GM12878 (cell line): ENCODE data around the gene CDC6. TPM values are rescaled to one million over a fixed set of nuclear protein-coding genes. Genes with fewer than 3 reads are reported as not detected.

ENCODE experiments used
- ATAC-seq: fragments of 200-7000 bp; cut with Tn5 transposase; 3 replicates; pipeline ENCODE4 v1.9.1; 2020; ENCODE audit warnings: mild to moderate bottlenecking, moderate library complexity
- BruUV-seq: library from RNA; stranded (reverse); fragments of 400-500 nt; replicated peaks from 2 replicates; lab custom pipeline; 2021; lab: Mats Ljungman, UMichigan
- CTCF ChIA-PET: fragments of 300-600 bp; sonication (Branson Sonifier 250); formaldehyde crosslinking; extraction: SDS; loops from one replicate; lab custom pipeline; 2021; ENCODE audit warnings: inconsistent platforms; lab: Yijun Ruan, JAX
- POLR2A ChIA-PET: fragments of 350-600 bp; formaldehyde crosslinking; extraction: SDS; loops from one replicate; lab custom pipeline; 2021; ENCODE audit warnings: inconsistent platforms; lab: Charles Lee
- RAD21 ChIA-PET: fragments of 300-600 bp; sonication (Branson Sonifier 250); formaldehyde crosslinking; loops from one replicate; lab custom pipeline; 2023; ENCODE audit warnings: antibody characterized with exemption; ENCODE audit not compliant: unreplicated experiment; lab: Charles Lee
- SMC1A ChIA-PET: fragments of 300-600 bp; sonication (Branson Sonifier 250); formaldehyde crosslinking; loops from one replicate; lab custom pipeline; 2023; ENCODE audit not compliant: unreplicated experiment, uncharacterized antibody; lab: Charles Lee
- DNase-seq: peaks from one replicate; pipeline ENCODE4 v3.0.0-alpha.2; 2011; ENCODE audit warnings: low read depth, low spot score
- FAIRE-seq: peaks from 3 replicates; lab custom pipeline; 2011; peaks lifted over from hg19 to GRCh38; lab: Jason Lieb, UNC
- H2AFZ ChIP-seq: 2 replicates; pipeline ENCODE4 v1.6.0; 2011; ENCODE audit warnings: low read depth, low read length, control low read depth; ENCODE audit not compliant: control insufficient read depth
- H3K27ac ChIP-seq: 2 replicates; pipeline ENCODE4 v1.5.1; 2011; ENCODE audit warnings: control low read depth; ENCODE audit not compliant: control insufficient read depth, insufficient read depth
- H3K27me3 ChIP-seq, 2 experiments: replicated peaks in 1 of 2; 2 replicates each; pipeline versions ENCODE4 v1.6.0 to v1.6.1; 2011; ENCODE audit warnings: low read length in 1 of 2; ENCODE audit not compliant: control insufficient read depth in 2 of 2, insufficient read depth in 2 of 2
- H3K36me3 ChIP-seq, 2 experiments: 2 replicates each; pipeline ENCODE4 v1.5.1; 2011; ENCODE audit warnings: low read length in 1 of 2; ENCODE audit not compliant: control insufficient read depth in 2 of 2, insufficient read depth in 2 of 2
- H3K4me1 ChIP-seq: 2 replicates; pipeline ENCODE4 v1.6.1; 2011; ENCODE audit warnings: mild to moderate bottlenecking, low read length, moderate library complexity, mixed read lengths; ENCODE audit not compliant: control insufficient read depth, insufficient read depth
- H3K4me2 ChIP-seq: 2 replicates; pipeline ENCODE4 v1.6.0; 2011; ENCODE audit warnings: control low read depth; ENCODE audit not compliant: control insufficient read depth, insufficient read depth
- H3K4me3 ChIP-seq: fragments of 200-600 bp; sonication (generic); 2 replicates; pipeline ENCODE4 v1.5.1; 2016
- H3K79me2 ChIP-seq: 2 replicates; pipeline ENCODE4 v1.6.0; 2011; ENCODE audit warnings: low read length; ENCODE audit not compliant: control insufficient read depth, insufficient read depth
- H3K9ac ChIP-seq: 2 replicates; pipeline ENCODE4 v1.8.0; 2011; ENCODE audit warnings: low read length, control low read depth, mixed read lengths; ENCODE audit not compliant: control insufficient read depth, insufficient read depth
- H3K9me3 ChIP-seq: replicated peaks from 3 replicates; pipeline ENCODE4 v1.5.1; 2011; ENCODE audit warnings: mild to moderate bottlenecking, low read length; ENCODE audit not compliant: control insufficient read depth, insufficient read depth
- H4K20me1 ChIP-seq: 2 replicates; pipeline ENCODE4 v1.6.0; 2011; ENCODE audit not compliant: control insufficient read depth, insufficient read depth
- ASH2L ChIP-seq: fragments of 300-600, 200-600 bp; sonication (generic); IDR thresholded peaks from 2 replicates; pipeline ENCODE4 v1.6.1; 2017; ENCODE audit warnings: low read depth, mild to moderate bottlenecking, borderline replicate concordance
- BACH1 ChIP-seq: fragments of 450-650 bp; IDR thresholded peaks from 2 replicates; pipeline ENCODE4 v1.6.1; 2017; ENCODE audit warnings: mild to moderate bottlenecking, borderline replicate concordance
- CBX5 ChIP-seq: sonication (generic); IDR thresholded peaks from 2 replicates; pipeline ENCODE4 v1.6.1; 2016; ENCODE audit warnings: low read depth, moderate library complexity, mild to moderate bottlenecking, inconsistent platforms
- EGR1 ChIP-seq, 2 experiments: IDR thresholded peaks; 1 replicate in 1 of 2; 2 replicates in 1 of 2; pipeline ENCODE4 v1.6.1; 2011 to 2012; ENCODE audit warnings: low read depth in 2 of 2, low read length in 2 of 2, borderline replicate concordance in 1 of 2, mild to moderate bottlenecking in 1 of 2, moderate library complexity in 1 of 2
- ETV6 ChIP-seq, 2 experiments: fragments of 450-650 bp in 1 of 2; IDR thresholded peaks in 1 of 2; conservative IDR thresholded peaks in 1 of 2; 2 replicates each; pipeline ENCODE4 v1.6.1; 2014; ENCODE audit warnings: antibody characterized with exemption in 1 of 2, borderline replicate concordance in 1 of 2, low read depth in 1 of 2, mild to moderate bottlenecking in 1 of 2, moderate library complexity in 1 of 2
- FOXK2 ChIP-seq: fragments of 450-650 bp; IDR thresholded peaks from 2 replicates; pipeline ENCODE4 v1.6.1; 2017; ENCODE audit warnings: mild to moderate bottlenecking, moderate library complexity
- MEF2A ChIP-seq: IDR thresholded peaks from 2 replicates; pipeline ENCODE4 v1.6.1; 2011; ENCODE audit warnings: low read depth, mild to moderate bottlenecking, low read length, moderate library complexity; ENCODE audit not compliant: insufficient read depth
- NFXL1 ChIP-seq: fragments of 450-650 bp; IDR thresholded peaks from 2 replicates; pipeline ENCODE4 v1.6.1; 2017; ENCODE audit warnings: antibody characterized with exemption, mild to moderate bottlenecking, borderline replicate concordance
- RAD51 ChIP-seq: fragments of 450-650 bp; IDR thresholded peaks from 2 replicates; pipeline ENCODE4 v1.6.1; 2016; ENCODE audit warnings: moderate library complexity, mild to moderate bottlenecking, inconsistent platforms
- RB1 ChIP-seq: fragments of 450-650 bp; formaldehyde crosslinking; IDR thresholded peaks from 2 replicates; pipeline ENCODE4 v1.6.1; 2017; ENCODE audit warnings: mild to moderate bottlenecking, borderline replicate concordance
- RELA ChIP-seq: fragments of 450-650 bp; IDR thresholded peaks from 2 replicates; pipeline ENCODE4 v1.8.0; 2014; ENCODE audit warnings: borderline replicate concordance; ENCODE audit not compliant: partially characterized antibody
- SIX5 ChIP-seq: IDR thresholded peaks from 2 replicates; pipeline ENCODE4 v1.6.1; 2011; ENCODE audit warnings: mild to moderate bottlenecking, low read depth, low read length, moderate library complexity; ENCODE audit not compliant: severe bottlenecking
- SMARCA5 ChIP-seq: fragments of 450-650 bp; IDR thresholded peaks from 2 replicates; pipeline ENCODE4 v1.6.1; 2017; ENCODE audit warnings: mild to moderate bottlenecking
- SREBF2 ChIP-seq: IDR thresholded peaks from 2 replicates; pipeline ENCODE4 v1.6.1; 2012; ENCODE audit warnings: mild to moderate bottlenecking, low read length
- TARDBP ChIP-seq: IDR thresholded peaks from 2 replicates; pipeline ENCODE4 v1.6.1; 2016; ENCODE audit warnings: borderline replicate concordance
- TBL1XR1 ChIP-seq: IDR thresholded peaks from 2 replicates; pipeline ENCODE4 v1.6.1; 2012; ENCODE audit warnings: low read depth, low read length, improper control_type of control experiment
- WGBS: methylation state at CpG from one replicate; pipeline ENCODE4 v1.1.6; 2016; ENCODE audit warnings: low lambda C conversion rate; ENCODE audit not compliant: insufficient replicate concordance, insufficient coverage; ENCODE audit errors: missing lambda C conversion rate; 5-methylcytosine and 5-hydroxymethylcytosine counted together
- in situ Hi-C: fragments of 300-500 bp; cut with MboI; formaldehyde crosslinking; loops from 9 replicates; pipeline ENCODE4 v1.14.3; 2018; ENCODE audit warnings: mixed read lengths
- intact Hi-C: fragments of 100-400 bp; cut with micrococcal nuclease; formaldehyde crosslinking; loops from one replicate; pipeline ENCODE4 v1.14.2; 2022; ENCODE audit not compliant: unreplicated experiment
- polyA plus RNA-seq, 11 experiments: library from polyadenylated mRNA; depleted of rRNA in 4 of 11; unstranded in 6 of 11; stranded (reverse) in 5 of 11; fragments of >200 nt; fragmentation: Nextera tagmentation in 4 of 11; fragmentation: Illumina TruSeq in 1 of 11; extraction: Ambion mirVana in 4 of 11; extraction: Trizol in 1 of 11; gene quantifications; 1 replicate in 1 of 11; 2 replicates in 10 of 11; pipeline versions ENCODE4 v1.2.1 to v1.2.3, GENCODE V29; 2011 to 2016; ENCODE audit warnings: inconsistent platforms in 2 of 11, missing spikeins in 2 of 11, low read depth in 1 of 11
- total RNA-seq, 4 experiments: library from RNA; depleted of rRNA in 3 of 4; stranded (reverse); fragments of >200 nt in 3 of 4; fragmentation: Illumina TruSeq in 1 of 4; extraction: Trizol in 1 of 4; gene quantifications; 2 replicates each; pipeline versions ENCODE4 v1.2.1 to v1.2.3, GENCODE V29; 2013 to 2021
- TF ChIP-seq, protein P1 (sequence below): fragments of 450-650 bp; IDR thresholded peaks from 2 replicates; pipeline ENCODE4 v1.6.1; 2017; ENCODE audit warnings: antibody characterized with exemption, mild to moderate bottlenecking, moderate library complexity

The CDC6 gene
- total and polyA plus RNA-seq, 10 of the 15 experiments (the other 5 are each of a cell fraction or from before 2014, with no cell fraction given): 13.3 to 60.9 (median 47.6) TPM

DNA sequence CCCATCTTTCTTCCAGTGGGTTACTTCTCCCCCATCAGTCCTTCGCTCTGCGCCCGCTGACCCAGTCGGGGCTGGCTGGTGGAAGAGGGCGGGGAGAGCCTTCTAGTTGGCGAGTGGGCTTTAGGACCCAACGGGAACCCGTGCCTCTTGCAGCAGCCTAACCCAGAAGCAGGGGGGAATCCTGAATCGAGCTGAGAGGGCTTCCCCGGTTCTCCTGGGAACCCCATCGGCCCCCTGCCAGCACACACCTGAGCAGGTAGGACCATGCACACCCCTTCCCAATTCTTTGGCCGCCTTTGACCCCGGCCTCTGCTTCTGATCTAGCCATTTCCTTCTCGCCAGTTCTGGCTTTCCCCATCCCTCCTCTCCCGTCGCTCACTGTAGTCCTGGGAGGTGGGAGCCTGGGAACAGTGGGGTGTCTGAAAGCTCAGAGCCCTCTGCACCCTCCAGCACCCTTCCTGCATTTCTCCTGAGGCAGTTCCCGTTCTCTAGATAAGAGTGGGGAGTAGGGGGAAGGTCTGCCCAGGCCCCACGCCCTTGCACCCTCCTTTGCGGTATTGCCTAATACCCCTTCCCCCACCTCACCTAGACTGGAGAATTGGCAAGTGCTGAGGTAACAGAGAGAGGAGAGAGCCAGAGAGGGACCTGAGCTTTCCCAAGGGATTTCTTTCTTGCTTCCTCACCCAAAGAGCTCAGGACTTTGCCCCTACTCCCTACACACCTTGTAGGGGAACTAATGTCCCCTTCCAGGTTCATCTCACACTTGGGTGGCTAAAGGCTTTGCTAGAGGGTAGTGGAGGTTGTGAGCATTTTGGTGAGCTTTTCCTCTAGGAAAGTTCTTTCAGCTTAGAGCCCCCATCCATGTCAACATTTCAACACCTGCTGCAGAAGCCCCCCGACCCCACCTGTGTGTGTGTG is 21.6 kb downstream of the CDC6 start, which contains the start of gene RARA:
TSS of gene RARA (plus strand) at position 150 of the 918 bp plus-strand sequence. CDS start 22,039 bp downstream, outside the sequence.
- Histone ChIP-seq H3K9me3 (no peaks in the 10 kb centered on the region), H3K27me3 (no peaks in the 10 kb centered on the region), H2AFZ (peak within 1 kb of the TSS; percentile 58), H3K4me2 (peak within 1 kb of the TSS; percentile 71), H3K4me3 (peak within 1 kb of the TSS; percentile 70), H3K9ac (peak within 1 kb of the TSS; percentile 33; the same call in 1 of the 2 replicates), H4K20me1 (no peaks in the 10 kb centered on the region), H3K36me3 (peaks cover 0 to under 1% of the 10 kb centered on the region in 2 experiments; a peak in 2 of 4 replicates), H3K4me1 (peaks cover 58% of the 10 kb centered on the region), H3K27ac (peak within 1 kb of the TSS; percentile 9; the same call in 1 of the 2 replicates), H3K79me2 (no peaks in the 10 kb centered on the region; the same call in none of the 2 replicates)
- ChIA-PET SMC1A (interaction anchor here (0.9 to 11.2 kb wide), 11 partner anchors 8 to 312 kb away, joined by 3 to 172 read pairs (median 6); partner anchors contain the start of gene CDC6), POLR2A (interaction anchor here (0.7 to 9.8 kb wide), 7 partner anchors 8 to 306 kb away, joined by 3 to 123 read pairs (median 3); no protein-coding TSS in a partner anchor), RAD21 (interaction anchor here (0.7 to 18.7 kb wide), 7 partner anchors 14 to 306 kb away, joined by 3 to 271 read pairs (median 3); partner anchors contain the start of gene WIPF2), CTCF (interaction anchor here (0.6 to 10.6 kb wide), 16 partner anchors 9 to 566 kb away, joined by 3 to 311 read pairs (median 5); partner anchors contain the start of gene TOP2A)
- intact Hi-C loops: no loop called here
- BruUV-seq: no TSS peak
- FAIRE-seq (no peak), ATAC-seq (peak; percentile 68), DNase-seq (no peak)
- 37% methylated on average over 19 of the region's 20 CpGs for WGBS
- in situ Hi-C loops: loop anchor here (5.0 kb wide), 1 partner anchor 228 kb away; no protein-coding TSS in a partner anchor
- TF ChIP-seq EGR1 (IDR thresholded peaks at IDR 0.05; ENCODE audit: borderline replicate concordance in 1 of 2, low read depth in 2 of 2, low read length in 2 of 2) (peak in 1 of 2 experiments; percentile 52; a peak in 1 of 3 replicates), RAD51 (no peak), MEF2A (no peak), NFXL1 (no peak), TBL1XR1 (peak; percentile 44; the same call in 1 of the 2 replicates), RELA (peak; percentile 56), TARDBP (no peak), FOXK2 (no peak), SREBF2 (no peak), BACH1 (no peak), ETV6 (conservative IDR thresholded peaks at IDR 0.05 in 1 of 2, IDR thresholded peaks at IDR 0.05 in 1 of 2; ENCODE audit: borderline replicate concordance in 1 of 2, low read depth in 1 of 2) (peak in 1 of 2 experiments; percentile 7; a peak in 1 of 4 replicates), SMARCA5 (no peak), RB1 (0 out of 2 replicates have a peak, but pooled peaks have one; percentile 26), CBX5 (no peak), SIX5 (no peak), ASH2L (no peak)
- TF ChIP-seq, protein P1, sequence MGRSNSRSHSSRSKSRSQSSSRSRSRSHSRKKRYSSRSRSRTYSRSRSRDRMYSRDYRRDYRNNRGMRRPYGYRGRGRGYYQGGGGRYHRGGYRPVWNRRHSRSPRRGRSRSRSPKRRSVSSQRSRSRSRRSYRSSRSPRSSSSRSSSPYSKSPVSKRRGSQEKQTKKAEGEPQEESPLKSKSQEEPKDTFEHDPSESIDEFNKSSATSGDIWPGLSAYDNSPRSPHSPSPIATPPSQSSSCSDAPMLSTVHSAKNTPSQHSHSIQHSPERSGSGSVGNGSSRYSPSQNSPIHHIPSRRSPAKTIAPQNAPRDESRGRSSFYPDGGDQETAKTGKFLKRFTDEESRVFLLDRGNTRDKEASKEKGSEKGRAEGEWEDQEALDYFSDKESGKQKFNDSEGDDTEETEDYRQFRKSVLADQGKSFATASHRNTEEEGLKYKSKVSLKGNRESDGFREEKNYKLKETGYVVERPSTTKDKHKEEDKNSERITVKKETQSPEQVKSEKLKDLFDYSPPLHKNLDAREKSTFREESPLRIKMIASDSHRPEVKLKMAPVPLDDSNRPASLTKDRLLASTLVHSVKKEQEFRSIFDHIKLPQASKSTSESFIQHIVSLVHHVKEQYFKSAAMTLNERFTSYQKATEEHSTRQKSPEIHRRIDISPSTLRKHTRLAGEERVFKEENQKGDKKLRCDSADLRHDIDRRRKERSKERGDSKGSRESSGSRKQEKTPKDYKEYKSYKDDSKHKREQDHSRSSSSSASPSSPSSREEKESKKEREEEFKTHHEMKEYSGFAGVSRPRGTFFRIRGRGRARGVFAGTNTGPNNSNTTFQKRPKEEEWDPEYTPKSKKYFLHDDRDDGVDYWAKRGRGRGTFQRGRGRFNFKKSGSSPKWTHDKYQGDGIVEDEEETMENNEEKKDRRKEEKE: no peak
